ENCODE data around the gene LGALS7. TPM values are rescaled to one million over a fixed set of nuclear protein-coding genes. Genes with fewer than 3 reads are reported as not detected.

LGALS7 gene
- total and polyA plus RNA-seq, 10 of the 15 experiments (the other 5 are each of a cell fraction or from before 2014, with no cell fraction given): 0.19 TPM; not detected in 9

DNA sequence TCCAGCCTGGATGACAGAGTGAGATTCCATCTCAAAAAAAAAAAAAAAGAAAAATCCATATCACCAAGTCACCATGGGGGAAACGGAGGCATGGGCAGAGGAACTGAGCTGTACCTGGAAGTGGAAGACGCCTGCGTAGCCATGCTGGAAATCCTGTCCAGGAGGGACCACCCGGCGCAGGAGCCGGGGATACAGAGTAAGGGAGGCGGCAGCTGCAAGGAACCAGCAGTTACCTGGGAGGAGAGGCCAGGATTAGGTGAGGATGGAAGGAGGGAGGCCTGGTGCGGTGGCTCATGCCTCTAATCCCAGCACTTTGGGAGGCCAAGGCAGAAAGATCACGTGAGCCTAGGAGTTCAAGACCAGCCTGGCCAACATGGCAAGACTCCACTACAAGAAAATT is 31.0 kb downstream of the LGALS7 start:
- ChIA-PET SMC1A (ENCODE audit: uncharacterized antibody, unreplicated experiment) (no interaction called here), RAD21 (ENCODE audit: unreplicated experiment) (no interaction called here)
- in situ Hi-C loops (cut with MboI): no loop called here
- no peak for TF ChIP-seq CREB1 (IDR thresholded peaks at IDR 0.05; ENCODE audit: low read depth)
- TF ChIP-seq, protein P1, sequence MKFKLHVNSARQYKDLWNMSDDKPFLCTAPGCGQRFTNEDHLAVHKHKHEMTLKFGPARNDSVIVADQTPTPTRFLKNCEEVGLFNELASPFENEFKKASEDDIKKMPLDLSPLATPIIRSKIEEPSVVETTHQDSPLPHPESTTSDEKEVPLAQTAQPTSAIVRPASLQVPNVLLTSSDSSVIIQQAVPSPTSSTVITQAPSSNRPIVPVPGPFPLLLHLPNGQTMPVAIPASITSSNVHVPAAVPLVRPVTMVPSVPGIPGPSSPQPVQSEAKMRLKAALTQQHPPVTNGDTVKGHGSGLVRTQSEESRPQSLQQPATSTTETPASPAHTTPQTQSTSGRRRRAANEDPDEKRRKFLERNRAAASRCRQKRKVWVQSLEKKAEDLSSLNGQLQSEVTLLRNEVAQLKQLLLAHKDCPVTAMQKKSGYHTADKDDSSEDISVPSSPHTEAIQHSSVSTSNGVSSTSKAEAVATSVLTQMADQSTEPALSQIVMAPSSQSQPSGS (IDR thresholded peaks at IDR 0.05; ENCODE audit: low read length): no peak
- TF ChIP-seq, protein P2, sequence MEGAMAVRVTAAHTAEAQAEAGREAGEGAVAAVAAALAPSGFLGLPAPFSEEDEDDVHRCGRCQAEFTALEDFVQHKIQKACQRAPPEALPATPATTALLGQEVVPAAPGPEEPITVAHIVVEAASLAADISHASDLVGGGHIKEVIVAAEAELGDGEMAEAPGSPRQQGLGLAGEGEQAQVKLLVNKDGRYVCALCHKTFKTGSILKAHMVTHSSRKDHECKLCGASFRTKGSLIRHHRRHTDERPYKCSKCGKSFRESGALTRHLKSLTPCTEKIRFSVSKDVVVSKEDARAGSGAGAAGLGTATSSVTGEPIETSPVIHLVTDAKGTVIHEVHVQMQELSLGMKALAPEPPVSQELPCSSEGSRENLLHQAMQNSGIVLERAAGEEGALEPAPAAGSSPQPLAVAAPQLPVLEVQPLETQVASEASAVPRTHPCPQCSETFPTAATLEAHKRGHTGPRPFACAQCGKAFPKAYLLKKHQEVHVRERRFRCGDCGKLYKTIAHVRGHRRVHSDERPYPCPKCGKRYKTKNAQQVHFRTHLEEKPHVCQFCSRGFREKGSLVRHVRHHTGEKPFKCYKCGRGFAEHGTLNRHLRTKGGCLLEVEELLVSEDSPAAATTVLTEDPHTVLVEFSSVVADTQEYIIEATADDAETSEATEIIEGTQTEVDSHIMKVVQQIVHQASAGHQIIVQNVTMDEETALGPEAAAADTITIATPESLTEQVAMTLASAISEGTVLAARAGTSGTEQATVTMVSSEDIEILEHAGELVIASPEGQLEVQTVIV (IDR thresholded peaks at IDR 0.05; ENCODE audit: borderline replicate concordance, partially characterized antibody): no peak
- TF ChIP-seq HCFC1 (IDR thresholded peaks at IDR 0.05; ENCODE audit: low read length): no peak
- TF ChIP-seq ZNF207 (IDR thresholded peaks at IDR 0.05; ENCODE audit: borderline replicate concordance): no peak
- no peak for TF ChIP-seq ZSCAN29 (IDR thresholded peaks at IDR 0.05)
- no peak for TF ChIP-seq YY1 (IDR thresholded peaks at IDR 0.05; ENCODE audit: low read depth, low read length)
- TF ChIP-seq NR2F1 (conservative IDR thresholded peaks at IDR 0.05): no peak
- no peak for TF ChIP-seq CHD4 (IDR thresholded peaks at IDR 0.05)
- TF ChIP-seq, protein P3, sequence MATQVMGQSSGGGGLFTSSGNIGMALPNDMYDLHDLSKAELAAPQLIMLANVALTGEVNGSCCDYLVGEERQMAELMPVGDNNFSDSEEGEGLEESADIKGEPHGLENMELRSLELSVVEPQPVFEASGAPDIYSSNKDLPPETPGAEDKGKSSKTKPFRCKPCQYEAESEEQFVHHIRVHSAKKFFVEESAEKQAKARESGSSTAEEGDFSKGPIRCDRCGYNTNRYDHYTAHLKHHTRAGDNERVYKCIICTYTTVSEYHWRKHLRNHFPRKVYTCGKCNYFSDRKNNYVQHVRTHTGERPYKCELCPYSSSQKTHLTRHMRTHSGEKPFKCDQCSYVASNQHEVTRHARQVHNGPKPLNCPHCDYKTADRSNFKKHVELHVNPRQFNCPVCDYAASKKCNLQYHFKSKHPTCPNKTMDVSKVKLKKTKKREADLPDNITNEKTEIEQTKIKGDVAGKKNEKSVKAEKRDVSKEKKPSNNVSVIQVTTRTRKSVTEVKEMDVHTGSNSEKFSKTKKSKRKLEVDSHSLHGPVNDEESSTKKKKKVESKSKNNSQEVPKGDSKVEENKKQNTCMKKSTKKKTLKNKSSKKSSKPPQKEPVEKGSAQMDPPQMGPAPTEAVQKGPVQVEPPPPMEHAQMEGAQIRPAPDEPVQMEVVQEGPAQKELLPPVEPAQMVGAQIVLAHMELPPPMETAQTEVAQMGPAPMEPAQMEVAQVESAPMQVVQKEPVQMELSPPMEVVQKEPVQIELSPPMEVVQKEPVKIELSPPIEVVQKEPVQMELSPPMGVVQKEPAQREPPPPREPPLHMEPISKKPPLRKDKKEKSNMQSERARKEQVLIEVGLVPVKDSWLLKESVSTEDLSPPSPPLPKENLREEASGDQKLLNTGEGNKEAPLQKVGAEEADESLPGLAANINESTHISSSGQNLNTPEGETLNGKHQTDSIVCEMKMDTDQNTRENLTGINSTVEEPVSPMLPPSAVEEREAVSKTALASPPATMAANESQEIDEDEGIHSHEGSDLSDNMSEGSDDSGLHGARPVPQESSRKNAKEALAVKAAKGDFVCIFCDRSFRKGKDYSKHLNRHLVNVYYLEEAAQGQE (IDR thresholded peaks at IDR 0.05; ENCODE audit: low read depth, low read length): no peak
- no peak for TF ChIP-seq SREBF1 (IDR thresholded peaks at IDR 0.05; ENCODE audit: low read length)
- TF ChIP-seq, protein P4, sequence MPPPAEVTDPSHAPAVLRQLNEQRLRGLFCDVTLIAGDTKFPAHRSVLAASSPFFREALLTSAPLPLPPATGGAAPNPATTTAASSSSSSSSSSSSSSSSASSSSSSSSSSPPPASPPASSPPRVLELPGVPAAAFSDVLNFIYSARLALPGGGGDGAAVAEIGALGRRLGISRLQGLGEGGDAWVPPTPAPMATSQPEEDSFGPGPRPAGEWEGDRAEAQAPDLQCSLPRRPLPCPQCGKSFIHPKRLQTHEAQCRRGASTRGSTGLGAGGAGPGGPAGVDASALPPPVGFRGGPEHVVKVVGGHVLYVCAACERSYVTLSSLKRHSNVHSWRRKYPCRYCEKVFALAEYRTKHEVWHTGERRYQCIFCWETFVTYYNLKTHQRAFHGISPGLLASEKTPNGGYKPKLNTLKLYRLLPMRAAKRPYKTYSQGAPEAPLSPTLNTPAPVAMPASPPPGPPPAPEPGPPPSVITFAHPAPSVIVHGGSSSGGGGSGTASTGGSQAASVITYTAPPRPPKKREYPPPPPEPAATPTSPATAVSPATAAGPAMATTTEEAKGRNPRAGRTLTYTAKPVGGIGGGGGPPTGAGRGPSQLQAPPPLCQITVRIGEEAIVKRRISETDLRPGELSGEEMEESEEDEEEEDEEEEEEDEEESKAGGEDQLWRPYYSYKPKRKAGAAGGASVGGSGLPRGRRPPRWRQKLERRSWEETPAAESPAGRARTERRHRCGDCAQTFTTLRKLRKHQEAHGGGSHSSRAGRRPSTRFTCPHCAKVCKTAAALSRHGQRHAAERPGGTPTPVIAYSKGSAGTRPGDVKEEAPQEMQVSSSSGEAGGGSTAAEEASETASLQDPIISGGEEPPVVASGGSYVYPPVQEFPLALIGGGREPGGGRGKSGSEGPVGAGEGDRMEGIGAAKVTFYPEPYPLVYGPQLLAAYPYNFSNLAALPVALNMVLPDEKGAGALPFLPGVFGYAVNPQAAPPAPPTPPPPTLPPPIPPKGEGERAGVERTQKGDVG (CRISPR knock-in tag; IDR thresholded peaks at IDR 0.05): no peak
- TF ChIP-seq RB1 (IDR thresholded peaks at IDR 0.05; ENCODE audit: borderline replicate concordance): no peak
- TF ChIP-seq EGR1 (IDR thresholded peaks at IDR 0.05; ENCODE audit: borderline replicate concordance in 1 of 2, low read depth in 2 of 2, low read length in 2 of 2): no peak

More for the DNA sequence above, 31.0 kb downstream of the LGALS7 start:
- ChIA-PET POLR2A (interaction anchor here (0.6 kb wide), 1 partner anchor 303 kb away, joined by 3 read pairs; no protein-coding TSS in a partner anchor), CTCF (no interaction called here)
- H3K4me1 ChIP-seq (ENCODE audit: control insufficient read depth, insufficient read depth, low read length): no peaks in the 10 kb centered on the region; the same call in 1 of the 2 replicates
- WGBS (ENCODE audit: insufficient coverage, insufficient replicate concordance, low lambda C conversion rate, missing lambda C conversion rate): 82% methylated on average over 9 of the region's 9 CpGs
- DNase-seq (ENCODE audit: low read depth, low spot score) (no peak), FAIRE-seq (no peak), ATAC-seq (no peak)
- no peak overlapping the region for H3K9ac ChIP-seq (ENCODE audit: control insufficient read depth, insufficient read depth, low read length)
- no peaks in the 10 kb centered on the region for H4K20me1 ChIP-seq (ENCODE audit: control insufficient read depth, insufficient read depth)
- BruUV-seq (replicated peaks): no TSS peak
- H2AFZ ChIP-seq (ENCODE audit: control insufficient read depth, low read depth, low read length): no peak overlapping the region
- intact Hi-C loops (cut with micrococcal nuclease; ENCODE audit: unreplicated experiment): no loop called here
- no peak overlapping the region for H3K4me2 ChIP-seq (ENCODE audit: control insufficient read depth, insufficient read depth)
- no peaks in the 10 kb centered on the region for H3K9me3 ChIP-seq (replicated peaks; ENCODE audit: control insufficient read depth, insufficient read depth, low read length)
- H3K27me3 ChIP-seq (replicated peaks in 1 of 2; ENCODE audit: control insufficient read depth in 2 of 2, insufficient read depth in 2 of 2, low read length in 1 of 2): no peaks in the 10 kb centered on the region
- no peak overlapping the region for H3K27ac ChIP-seq (ENCODE audit: control insufficient read depth, insufficient read depth)
- H3K79me2 ChIP-seq (ENCODE audit: control insufficient read depth, insufficient read depth, low read length): no peaks in the 10 kb centered on the region
- H3K4me3 ChIP-seq: no peak overlapping the region
- no peaks in the 10 kb centered on the region for H3K36me3 ChIP-seq (ENCODE audit: control insufficient read depth in 2 of 2, insufficient read depth in 2 of 2, low read length in 1 of 2)
